Endothelial cell of umbilical vein (primary cell): ENCODE results near the gene ZSWIM4. TPM values are rescaled to one million over a fixed set of nuclear protein-coding genes. Genes with fewer than 3 reads are reported as not detected.
"Not testable (repeated sequence)": the region's sequence is repeated elsewhere in the genome, so short reads cannot be mapped to it uniquely, and the experiment has no call there.

Experiments
- BruUV-seq: library from RNA; stranded (reverse); fragments of 400-500 nt; replicated peaks from 2 replicates; lab custom pipeline; 2021; lab: Mats Ljungman, UMichigan
- CTCF ChIA-PET: fragments of 300-600, 350-600 bp; sonication (Branson Sonifier 250); formaldehyde crosslinking; loops from one replicate; lab custom pipeline; 2021; ENCODE audit warnings: antibody characterized with exemption, inconsistent platforms; lab: Charles Lee
- POLR2A ChIA-PET: fragments of 300-600, 350-600 bp; sonication (Branson Sonifier 250); formaldehyde crosslinking; loops from one replicate; lab custom pipeline; 2021; ENCODE audit warnings: antibody characterized with exemption, inconsistent platforms; lab: Charles Lee
- DNase-seq: peaks from one replicate; pipeline ENCODE4 v3.0.0-alpha.2; 2011; ENCODE audit warnings: low read depth, low spot score
- FAIRE-seq: peaks from 2 replicates; lab custom pipeline; 2011; peaks lifted over from hg19 to GRCh38; lab: Jason Lieb, UNC
- H2AFZ ChIP-seq: 2 replicates; pipeline ENCODE4 v1.6.0; 2012; ENCODE audit warnings: low read depth, low read length, control low read depth, inconsistent platforms
- H3K27ac ChIP-seq: 2 replicates; pipeline ENCODE4 v1.5.1; 2011; ENCODE audit warnings: low read depth, mild to moderate bottlenecking, control low read depth, low read length, moderate library complexity; ENCODE audit not compliant: insufficient read depth
- H3K27me3 ChIP-seq, 2 experiments: 2 replicates each; pipeline versions ENCODE4 v1.6.0 to v1.6.1; 2011; ENCODE audit warnings: low read length in 2 of 2, mixed read lengths in 1 of 2; ENCODE audit not compliant: control insufficient read depth in 2 of 2, insufficient read depth in 2 of 2
- H3K36me3 ChIP-seq, 2 experiments: 2 replicates in 1 of 2; 3 replicates in 1 of 2; pipeline ENCODE4 v1.5.1; 2011; ENCODE audit warnings: low read length in 2 of 2, mild to moderate bottlenecking in 1 of 2, moderate library complexity in 1 of 2; ENCODE audit not compliant: control insufficient read depth in 2 of 2, insufficient read depth in 2 of 2; ENCODE audit errors: extremely low read depth in 1 of 2
- H3K4me1 ChIP-seq: 3 replicates; pipeline ENCODE4 v1.5.1; 2011; ENCODE audit warnings: mild to moderate bottlenecking, low read length; ENCODE audit not compliant: control insufficient read depth, insufficient read depth; ENCODE audit errors: extremely low read depth
- H3K4me2 ChIP-seq: 2 replicates; pipeline ENCODE4 v1.6.1; 2011; ENCODE audit warnings: low read length, control low read depth, mixed read lengths; ENCODE audit not compliant: insufficient read depth
- H3K4me3 ChIP-seq, 3 experiments: fragments of 200-600 bp in 1 of 3; sonication (generic), shearing (Covaris generic) in 1 of 3; replicated peaks in 1 of 3; 2 replicates each; pipeline ENCODE4 v1.5.1; 2011 to 2016; ENCODE audit warnings: control low read depth in 3 of 3, low read length in 3 of 3, mild to moderate bottlenecking in 2 of 3, inconsistent platforms in 1 of 3, low read depth in 1 of 3, moderate library complexity in 1 of 3; ENCODE audit not compliant: insufficient read depth in 1 of 3
- H3K79me2 ChIP-seq: 2 replicates; pipeline ENCODE4 v1.6.0; 2012; ENCODE audit warnings: low read length, inconsistent platforms; ENCODE audit not compliant: control insufficient read depth, insufficient read depth
- H3K9ac ChIP-seq: replicated peaks from 2 replicates; pipeline ENCODE3; 2011; ENCODE audit warnings: low read length, control low read depth; ENCODE audit not compliant: insufficient read depth; ENCODE audit errors: extremely low read depth
- H3K9me1 ChIP-seq: replicated peaks from 3 replicates; pipeline ENCODE4 v1.6.0; 2011; ENCODE audit warnings: mild to moderate bottlenecking, low read length; ENCODE audit not compliant: control insufficient read depth, insufficient read depth; ENCODE audit errors: extremely low read depth
- H3K9me3 ChIP-seq: replicated peaks from 2 replicates; pipeline ENCODE4 v1.5.1; 2012; ENCODE audit warnings: low read length, inconsistent platforms; ENCODE audit not compliant: control insufficient read depth, insufficient read depth
- H4K20me1 ChIP-seq: replicated peaks from 2 replicates; pipeline ENCODE3; 2011; ENCODE audit warnings: mild to moderate bottlenecking, low read length; ENCODE audit not compliant: control insufficient read depth, insufficient read depth; ENCODE audit errors: extremely low read depth
- CTCF ChIP-seq, 2 donors: IDR thresholded peaks; 1 replicate in 1 of 2; 2 replicates in 1 of 2; pipeline ENCODE4 v1.5.1; 2011; ENCODE audit warnings: low read length in 2 of 2, mild to moderate bottlenecking in 2 of 2, moderate library complexity in 2 of 2, control low read depth in 1 of 2, inconsistent platforms in 1 of 2, low read depth in 1 of 2; ENCODE audit not compliant: insufficient read depth in 1 of 2; ENCODE audit errors: extremely low read depth in 1 of 2
- EZH2 ChIP-seq: IDR thresholded peaks from 2 replicates; pipeline ENCODE4 v1.6.1; 2012; ENCODE audit warnings: borderline replicate concordance, low read depth, mild to moderate bottlenecking, moderate library complexity, low read length, inconsistent platforms; ENCODE audit not compliant: severe bottlenecking
- FOS ChIP-seq: IDR thresholded peaks from 2 replicates; pipeline ENCODE4 v1.6.1; 2011; ENCODE audit warnings: mild to moderate bottlenecking, low read length, moderate library complexity, borderline replicate concordance; ENCODE audit not compliant: insufficient read depth
- GATA2 ChIP-seq: IDR thresholded peaks from 2 replicates; pipeline ENCODE4 v1.7.0; 2011; ENCODE audit warnings: low read depth, mild to moderate bottlenecking, moderate library complexity, mixed read lengths, low read length; ENCODE audit not compliant: insufficient read length, insufficient read depth
- JUN ChIP-seq: IDR thresholded peaks from 2 replicates; pipeline ENCODE4 v1.6.1; 2011; ENCODE audit warnings: borderline replicate concordance, low read depth; ENCODE audit not compliant: insufficient read length, insufficient read depth
- MAX ChIP-seq: IDR thresholded peaks from 2 replicates; pipeline ENCODE4 v1.6.1; 2011; ENCODE audit not compliant: insufficient read depth, insufficient read length
- MYC ChIP-seq: IDR thresholded peaks from one replicate; pipeline ENCODE4 v1.6.1; 2011; ENCODE audit warnings: mild to moderate bottlenecking, low read depth, low read length
- POLR2A ChIP-seq: IDR thresholded peaks from 2 replicates; pipeline ENCODE4 v1.6.1; 2012; ENCODE audit warnings: low read depth, mild to moderate bottlenecking, control low read depth, low read length
- POLR2AphosphoS5 ChIP-seq: IDR thresholded peaks from 2 replicates; pipeline ENCODE4 v1.6.1; 2012; ENCODE audit warnings: low read depth, mild to moderate bottlenecking, control low read depth, low read length, moderate library complexity; ENCODE audit not compliant: insufficient read depth
- dilution Hi-C: fragments of 300-500 bp; cut with MboI; formaldehyde crosslinking; loops from one replicate; pipeline ENCODE4 v1.15.0; 2019; ENCODE audit warnings: low sequenced_read_pairs; ENCODE audit not compliant: extremely low pct_ligation_motif_present
- intact Hi-C: fragments of 100-400 bp; cut with micrococcal nuclease; formaldehyde crosslinking; loops from one replicate; pipeline ENCODE4 v1.10.0; 2022
- polyA plus RNA-seq, 4 experiments: library from polyadenylated mRNA; depleted of rRNA in 3 of 4; stranded (reverse) in 3 of 4; unstranded in 1 of 4; fragments of >200 nt; gene quantifications; 2 replicates each; pipeline versions ENCODE4 v1.2.1 to v1.2.3, GENCODE V29; 2011 to 2012; ENCODE audit warnings: missing spikeins in 1 of 4
- total RNA-seq: library from RNA; stranded (reverse); gene quantifications from 2 replicates; pipeline ENCODE4 v1.2.3, GENCODE V29; 2021

ZSWIM4 gene
- total and polyA plus RNA-seq, 2 donors (not counting 3 experiments of a cell fraction or from before 2014, with no cell fraction given): 12.7 to 26.6 TPM

DNA sequence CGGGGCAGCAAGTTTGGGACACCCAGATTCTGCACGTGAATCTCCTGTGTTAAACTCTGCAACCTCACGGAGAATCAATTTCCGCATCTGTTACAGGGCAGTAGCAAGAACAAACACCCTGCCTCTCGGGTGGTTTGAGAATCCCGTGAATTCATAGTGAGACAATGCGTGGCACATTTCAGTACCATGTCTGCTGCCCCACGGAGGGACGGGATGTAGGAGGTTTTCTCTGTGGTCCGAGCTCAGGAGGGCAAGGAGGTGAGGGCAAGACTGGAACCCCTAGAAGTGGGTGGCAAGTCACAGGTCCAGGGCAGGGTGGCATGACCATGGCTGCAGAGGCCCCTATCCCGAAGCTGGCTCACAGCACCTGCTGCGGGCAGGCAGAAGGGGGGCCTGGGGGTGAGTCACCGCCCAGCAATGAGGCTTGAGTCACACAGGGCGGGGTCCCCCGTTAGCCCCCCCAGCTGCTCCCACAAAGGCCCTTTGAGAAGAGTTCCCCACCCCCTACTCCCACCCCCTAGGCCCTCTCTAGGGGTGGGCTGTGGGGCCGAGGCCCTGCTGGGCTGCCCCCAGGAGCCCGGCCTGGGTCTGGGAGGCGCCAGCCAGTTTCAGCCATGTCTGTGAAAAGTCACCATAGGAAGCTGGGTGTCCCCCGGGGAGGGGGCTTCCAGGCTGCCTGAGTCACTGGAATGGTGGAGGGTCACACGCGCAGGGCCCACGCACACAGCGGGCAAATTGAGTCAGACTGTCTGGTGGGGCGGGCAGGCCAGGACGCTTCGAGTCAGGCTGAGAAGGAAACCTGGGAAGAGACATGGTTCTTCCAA, 55.9 kb downstream of the ZSWIM4 start:
- intact Hi-C loops (loop anchor here (1.0 to 2.0 kb wide), 4 partner anchors 11 to 700 kb away; partner anchors contain the start of genes IER2 and STX10), dilution Hi-C loops (no loop called here)
- TF ChIP-seq JUN (peak; percentile 91), POLR2A (peak; percentile 1), MAX (no peak), POLR2AphosphoS5 (peak; percentile 89), EZH2 (no peak), GATA2 (no peak), MYC (no peak), FOS (peak; percentile 99), CTCF (IDR thresholded peaks at IDR 0.05; ENCODE audit: extremely low read depth in 1 of 2, insufficient read depth in 1 of 2, low read depth in 1 of 2, low read length in 2 of 2) (no peak)
- H3K27me3 ChIP-seq: no peaks in the 10 kb centered on the region
- TSS peak; percentile 61 for BruUV-seq
- no peaks in the 10 kb centered on the region for H4K20me1 ChIP-seq
- CTCF ChIA-PET: interaction anchor here (0.6 to 3.6 kb wide), 4 partner anchors 11 to 68 kb away, joined by 3 to 42 read pairs (median 4); partner anchors contain the start of gene ZSWIM4
- peak; percentile 93 for FAIRE-seq
- H3K79me2 ChIP-seq: no peaks in the 10 kb centered on the region
- H3K4me3 ChIP-seq: peak overlapping the region in 1 of 3 experiments; percentile 25
- no peaks in the 10 kb centered on the region for H3K9me3 ChIP-seq
- no peaks in the 10 kb centered on the region for H3K9me1 ChIP-seq
- H3K36me3 ChIP-seq: no peaks in the 10 kb centered on the region
- H3K4me2 ChIP-seq: peak overlapping the region; percentile 84
- POLR2A ChIA-PET: interaction anchor here (1.1 to 1.5 kb wide), 3 partner anchors 10 to 14 kb away, joined by 4 to 11 read pairs (median 6); no protein-coding TSS in a partner anchor
- H3K27ac ChIP-seq: peak overlapping the region; percentile 100
- DNase-seq: peak; percentile 94
- peaks cover 34% of the 10 kb centered on the region for H3K4me1 ChIP-seq
- H3K9ac ChIP-seq: peak overlapping the region; percentile 99
- peak overlapping the region; percentile 27 for H2AFZ ChIP-seq

GRCh38 chr19:13851734-13852114, 56.5 kb downstream of the ZSWIM4 start:
- H4K20me1 ChIP-seq, FAIRE-seq, DNase-seq, H3K4me3 ChIP-seq, H3K27me3 ChIP-seq, H3K36me3 ChIP-seq, H3K4me2 ChIP-seq, dilution Hi-C loops, H3K9me3 ChIP-seq, H3K79me2 ChIP-seq, H3K9me1 ChIP-seq: not testable (repeated sequence)
- intact Hi-C loops: loop anchor here (1.0 to 2.0 kb wide), 4 partner anchors 11 to 701 kb away; partner anchors contain the start of genes IER2 and STX10
- Histone ChIP-seq H2AFZ (peak overlapping the region; percentile 27), H3K27ac (peak overlapping the region; percentile 100), H3K4me1 (peaks cover 28% of the 10 kb centered on the region), H3K9ac (peak overlapping the region; percentile 99)
- BruUV-seq: TSS peak; percentile 31
- POLR2A ChIA-PET: interaction anchor here (1.1 to 1.5 kb wide), 3 partner anchors 10 to 15 kb away, joined by 4 to 11 read pairs (median 6); no protein-coding TSS in a partner anchor
- CTCF ChIA-PET: interaction anchor here (0.6 to 3.6 kb wide), 4 partner anchors 10 to 68 kb away, joined by 3 to 42 read pairs (median 4); partner anchors contain the start of gene ZSWIM4
